Posterior vena cava (tissue), 2 donors: ENCODE measurements around the gene RBBP4. TPM values are rescaled to one million over a fixed set of nuclear protein-coding genes. Genes with fewer than 3 reads are reported as not detected.
"Not testable (repeated sequence)": the region's sequence is repeated elsewhere in the genome, so short reads cannot be mapped to it uniquely, and the experiment has no call there.

ENCODE experiments used
- DNase-seq: peaks from one replicate; pipeline ENCODE4 v3.0.0-alpha.2; 2020; ENCODE audit warnings: low spot score
- intact Hi-C, 2 donors: fragments of 100-400 bp; cut with DNase I; formaldehyde crosslinking; loops; one replicate each; pipeline versions ENCODE4 v1.14.1 to v1.14.2; 2022 to 2023
- total RNA-seq, 2 donors: library from RNA; stranded (reverse); fragmentation: NEBNext Ultra II Directional; extraction: Animal tissue kit (Norgen Biotek cat#: 25700); gene quantifications; one replicate each; pipeline ENCODE4 v1.2.1, GENCODE V29; 2021
- donor health status: DM: yes; HTN: yes; CAD: no.
- donor health status: DM: yes; HTN: yes; CAD: no.

RBBP4 gene
- total RNA-seq, 2 donors from 2014 or later, result 85.7 to 108 TPM

GRCh38 chr1:32681999-32682398, 31.0 kb downstream of the RBBP4 start:
- intact Hi-C loops, result no loop called here
- DNase-seq, result no peak

- intact Hi-C loops, result no loop called here
- no peak for DNase-seq
Measured at GRCh38 chr1:32683397-32683796, 32.4 kb downstream of the RBBP4 start.

GRCh38 chr1:32684167-32684811, 33.3 kb downstream of the RBBP4 start:
- peak; percentile 23 for DNase-seq
- intact Hi-C loops, result no loop called here

GRCh38 chr1:32685498-32685897, 34.5 kb downstream of the RBBP4 start:
- intact Hi-C loops, result no loop called here
- DNase-seq, result no peak

- DNase-seq, result no peak
- intact Hi-C loops, result no loop called here
Measured at GRCh38 chr1:32686387-32686786, 35.4 kb downstream of the RBBP4 start.

GRCh38 chr1:32693455-32694174, 42.6 kb downstream of the RBBP4 start:
- DNase-seq, result peak; percentile 35
- intact Hi-C loops, result no loop called here

GRCh38 chr1:32695098-32695904, 44.3 kb downstream of the RBBP4 start:
- intact Hi-C loops, result no loop called here
- DNase-seq, result peak; percentile 94

GRCh38 chr1:32696041-32696440, 45.0 kb downstream of the RBBP4 start:
- intact Hi-C loops, result no loop called here

GRCh38 chr1:32696996-32697395, 46.0 kb downstream of the RBBP4 start:
- peak; percentile 57 for DNase-seq
- intact Hi-C loops, result not testable (repeated sequence)

More at GRCh38 chr1:32696041-32696440, 45.0 kb downstream of the RBBP4 start:
- DNase-seq, result peak; percentile 37

GRCh38 chr1:32701421-32701911, 50.5 kb downstream of the RBBP4 start:
- intact Hi-C loops, result no loop called here
- peak; percentile 74 for DNase-seq

- intact Hi-C loops, result no loop called here
- DNase-seq, result peak; percentile 81
Measured at GRCh38 chr1:32701951-32702598, 51.1 kb downstream of the RBBP4 start.

GRCh38 chr1:32702599-32703478, 51.8 kb downstream of the RBBP4 start, which contains the start of gene SYNC:
Gene SYNC, minus strand, starts transcription at chr1:32702770. Its CDS starts 110 bp downstream, at chr1:32702660.
- intact Hi-C loops, result no loop called here
- peak; percentile 89 for DNase-seq

- DNase-seq, result peak; percentile 83
- intact Hi-C loops, result no loop called here
Measured at GRCh38 chr1:32703479-32704291, 52.7 kb downstream of the RBBP4 start.

GRCh38 chr1:32705516-32705915, 54.5 kb downstream of the RBBP4 start:
- intact Hi-C loops, result no loop called here

GRCh38 chr1:32706491-32706890, 55.5 kb downstream of the RBBP4 start:
- peak; percentile 34 for DNase-seq
- intact Hi-C loops, result no loop called here

More at GRCh38 chr1:32705516-32705915, 54.5 kb downstream of the RBBP4 start:
- peak; percentile 37 for DNase-seq

- intact Hi-C loops, result no loop called here
- DNase-seq, result no peak
Measured at GRCh38 chr1:32709075-32709474, 58.1 kb downstream of the RBBP4 start.

- no peak for DNase-seq
- intact Hi-C loops, result no loop called here
Measured at GRCh38 chr1:32709476-32709875, 58.5 kb downstream of the RBBP4 start.
